Heart right ventricle (tissue), 16 donors: ENCODE results near the gene PIGT. TPM values are rescaled to one million over a fixed set of nuclear protein-coding genes. Genes with fewer than 3 reads are reported as not detected.

Source experiments
- ATAC-seq, 8 donors: fragments of 200-7000 bp; cut with Tn5 transposase; one replicate each; pipeline ENCODE4 v1.9.1; 2020; ENCODE audit warnings: mild to moderate bottlenecking in 8 of 8, moderate library complexity in 8 of 8, moderate number of reproducible peaks in 1 of 8
- DNase-seq, 2 donors: peaks; one replicate each; pipeline ENCODE4 v3.0.0-alpha.2; 2020
- H3K27ac ChIP-seq, 10 donors: fragments of 200-600 bp; sonication (generic) in 2 of 10; one replicate each; pipeline versions ENCODE4 v1.5.0 to v1.8.0; 2020 to 2022; ENCODE audit warnings: mild to moderate bottlenecking in 3 of 10
- H3K27me3 ChIP-seq, 7 donors: fragments of 200-600 bp; one replicate each; pipeline ENCODE4 v1.8.0; 2021 to 2022; ENCODE audit warnings: mild to moderate bottlenecking in 2 of 7
- H3K36me3 ChIP-seq, 9 donors: fragments of 200-600 bp; sonication (generic) in 1 of 9; one replicate each; pipeline versions ENCODE4 v1.5.0 to v1.8.0; 2020 to 2022; ENCODE audit warnings: mild to moderate bottlenecking in 2 of 9
- H3K4me1 ChIP-seq, 9 donors: fragments of 200-600 bp; sonication (generic) in 1 of 9; one replicate each; pipeline versions ENCODE4 v1.5.0 to v1.8.0; 2020 to 2022; ENCODE audit warnings: mild to moderate bottlenecking in 4 of 9
- H3K4me3 ChIP-seq, 10 donors: fragments of 200-600 bp; sonication (generic) in 2 of 10; one replicate each; pipeline versions ENCODE4 v1.5.0 to v1.8.0; 2020 to 2022; ENCODE audit warnings: mild to moderate bottlenecking in 7 of 10, moderate library complexity in 2 of 10
- H3K9me3 ChIP-seq, 11 donors: fragments of 200-600 bp in 10 of 11; sonication (generic) in 2 of 11; one replicate each; pipeline versions ENCODE4 v1.5.0 to v1.8.0; 2013 to 2022; ENCODE audit warnings: mild to moderate bottlenecking in 2 of 11, control low read depth in 1 of 11, moderate library complexity in 1 of 11
- CTCF ChIP-seq, 9 donors: fragments of 200-600 bp; sonication (generic) in 2 of 9; IDR thresholded peaks; one replicate each; pipeline versions ENCODE4 v1.5.0 to v1.8.0; 2021 to 2022; ENCODE audit warnings: antibody characterized with exemption in 9 of 9, mild to moderate bottlenecking in 5 of 9, moderate library complexity in 1 of 9
- WGBS, 2 donors: extraction: QIAGEN DNeasy Blood & Tissue Kit; methylation state at CpG; one replicate each; pipeline ENCODE4 v1.1.7; 2013; ENCODE audit warnings: inconsistent platforms in 1 of 2; 5-methylcytosine and 5-hydroxymethylcytosine counted together
- intact Hi-C, 10 donors: fragments of 100-400 bp; cut with DNase I; formaldehyde crosslinking; loops; one replicate each; pipeline versions ENCODE4 v1.11.1 to v1.14.2; 2022
- polyA plus RNA-seq, 2 donors: library from polyadenylated mRNA; stranded (reverse); fragments of 200-250 nt; gene quantifications; one replicate each; pipeline ENCODE4 v1.2.3, GENCODE V29; 2013
- total RNA-seq, 10 donors: library from RNA; stranded (reverse); fragmentation: NEBNext Ultra II Directional in 3 of 10; extraction: Animal tissue kit (Norgen Biotek cat#: 25700) in 3 of 10; gene quantifications; one replicate each; pipeline versions ENCODE4 v1.2.1 to v1.2.4, GENCODE V29; 2021 to 2023
- donor health status: Arrhythmogenic right ventricular cardiomyopathy.
- donor health status: ischemic (EF 13 %, LVEDD 7.1; RV severe dilation, severe dysfunction).
- donor health status: healthy with polysubstance abuse.
- donor health status: DM: no; HTN: yes; CAD: no.
- donor health status: DM: no; HTN: no; CAD: no.
- donor health status: ischemic (EF 25% LVEDD 6.9; RV normal size, moderate dysfunction).
- donor health status: ischemic (EF 25% LVEDD 5.7; RV mildly dilated, moderate dysfunction).
- donor health status: healthy.
- donor health status: DM: yes; HTN: yes; CAD: no.
- donor health status: Ischemic cardiomyopathy.
- donor health status: ischemic (EF 35%, LVEDD 5.7; RV mildly dilated, moderate dysfunction).
- donor health status: nonischemic (EF 11% LVEDD 7.7; RV severe dilation, severe dysfunction).
- donor health status: DM: yes; HTN: yes; CAD: no.
- donor health status: PGD.
- donor health status: ischemic (EF 29% LVEDD 5.4; RV normal size, mild dysfunction).
- donor health status: nonischemic (EF 23%, LVEDD 6.1; RV moderate dilation, normal function).

The PIGT gene
- total and polyA plus RNA-seq, 12 donors = 72.9 to 221 (median 144) TPM

- no peak for ATAC-seq
- 78 to 88% methylated on average over 1 of the region's 1 CpG for WGBS, 2 donors
- intact Hi-C loops = loop anchor here in 3 of 10 donors (10.0 kb wide), 2 partner anchors 323 to 333 kb away; no protein-coding TSS in a partner anchor
Measured at GRCh38 chr20:45441746-45442145, 25.8 kb downstream of the PIGT start.

GRCh38 chr20:45444050-45444449 lies 28.1 kb downstream of the PIGT start:
- H3K27ac ChIP-seq = no peak overlapping the region
- no peak for ATAC-seq
- no peaks in the 10 kb centered on the region for H3K36me3 ChIP-seq
- no peak for DNase-seq
- no peak overlapping the region for H3K4me3 ChIP-seq
- peaks cover 0 to 5% (median 0%) of the 10 kb centered on the region in 9 donors for H3K4me1 ChIP-seq
- TF ChIP-seq CTCF (IDR thresholded peaks at IDR 0.05) = no peak
- intact Hi-C loops = loop anchor here in 3 of 10 donors (10.0 kb wide), 2 partner anchors 321 to 331 kb away; no protein-coding TSS in a partner anchor
- H3K9me3 ChIP-seq = no peaks in the 10 kb centered on the region
- peaks cover 0 to 11% (median 3%) of the 10 kb centered on the region in 7 donors for H3K27me3 ChIP-seq

More at GRCh38 chr20:45441746-45442145, 25.8 kb downstream of the PIGT start:
- Histone ChIP-seq H3K4me3 (no peak overlapping the region), H3K27me3 (peaks cover 0 to 10% (median 3%) of the 10 kb centered on the region in 7 donors), H3K27ac (no peak overlapping the region), H3K9me3 (no peaks in the 10 kb centered on the region), H3K4me1 (peaks cover 0 to 6% (median 0%) of the 10 kb centered on the region in 9 donors), H3K36me3 (no peaks in the 10 kb centered on the region)
- DNase-seq = no peak
- no peak for TF ChIP-seq CTCF (IDR thresholded peaks at IDR 0.05)

GRCh38 chr20:45445805-45446562 lies 30.0 kb downstream of the PIGT start:
- Histone ChIP-seq H3K9me3 (no peaks in the 10 kb centered on the region), H3K4me1 (peaks cover 0 to 5% (median 0%) of the 10 kb centered on the region in 9 donors), H3K36me3 (no peaks in the 10 kb centered on the region), H3K27ac (no peak overlapping the region), H3K27me3 (peaks cover 0 to 11% (median 3%) of the 10 kb centered on the region in 7 donors), H3K4me3 (no peak overlapping the region)
- peak in 4 of 9 donors; percentile 16 to 57 (median 23) for TF ChIP-seq CTCF (IDR thresholded peaks at IDR 0.05)
- DNase-seq = no peak
- WGBS, 2 donors = 70 to 73% methylated on average over 7 of the region's 7 CpGs
- intact Hi-C loops = loop anchor here in 5 of 10 donors (5.0 to 10.0 kb wide), 4 partner anchors 129 to 329 kb away; no protein-coding TSS in a partner anchor
- no peak for ATAC-seq

- Histone ChIP-seq H3K4me3 (no peak overlapping the region), H3K36me3 (no peaks in the 10 kb centered on the region), H3K27ac (no peak overlapping the region), H3K4me1 (peaks cover 0 to 5% (median 0%) of the 10 kb centered on the region in 9 donors), H3K27me3 (peaks cover 0 to 11% (median 3%) of the 10 kb centered on the region in 7 donors), H3K9me3 (no peaks in the 10 kb centered on the region)
- TF ChIP-seq CTCF (IDR thresholded peaks at IDR 0.05) = no peak
- DNase-seq = no peak
- intact Hi-C loops = loop anchor here in 5 of 10 donors (5.0 to 10.0 kb wide), 4 partner anchors 131 to 327 kb away; no protein-coding TSS in a partner anchor
- ATAC-seq = no peak
- WGBS, 2 donors = 62 to 66% methylated on average over 6 of the region's 6 CpGs
Measured at GRCh38 chr20:45448270-45448669, 32.3 kb downstream of the PIGT start.
